Bronchial epithelial cell (primary cell): ENCODE measurements around the gene ZBTB6. TPM values are rescaled to one million over a fixed set of nuclear protein-coding genes. Genes with fewer than 3 reads are reported as not detected.
"Not testable (repeated sequence)": the region's sequence is repeated elsewhere in the genome, so short reads cannot be mapped to it uniquely, and the experiment has no call there.

Experiments
- DNase-seq: peaks from one replicate; pipeline ENCODE4 v3.0.0-alpha.2; 2010; ENCODE audit warnings: low read depth
- FAIRE-seq: peaks from 2 replicates; lab custom pipeline; 2011; peaks lifted over from hg19 to GRCh38; lab: Jason Lieb, UNC
- H3K27me3 ChIP-seq: 2 replicates; pipeline ENCODE4 v1.5.1; 2011; ENCODE audit warnings: low read length; ENCODE audit not compliant: control insufficient read depth, insufficient read depth
- H3K36me3 ChIP-seq: 2 replicates; pipeline ENCODE4 v1.5.1; 2011; ENCODE audit warnings: low read length; ENCODE audit not compliant: control insufficient read depth, insufficient read depth
- H3K4me3 ChIP-seq: 2 replicates; pipeline ENCODE4 v1.5.1; 2011; ENCODE audit warnings: mild to moderate bottlenecking, low read depth, low read length, control low read depth
- CTCF ChIP-seq: IDR thresholded peaks from 2 replicates; pipeline ENCODE4 v1.5.1; 2011; ENCODE audit warnings: mild to moderate bottlenecking, moderate library complexity, low read length, control low read depth, inconsistent platforms; ENCODE audit not compliant: insufficient read depth, severe bottlenecking
- total RNA-seq: library from RNA; depleted of rRNA; stranded (reverse); fragments of >200 nt; gene quantifications from 2 replicates; pipeline ENCODE4 v1.2.1, GENCODE V29; 2014

The ZBTB6 gene
- total RNA-seq, 1 donor from 2014 or later: 15.3 TPM

DNA sequence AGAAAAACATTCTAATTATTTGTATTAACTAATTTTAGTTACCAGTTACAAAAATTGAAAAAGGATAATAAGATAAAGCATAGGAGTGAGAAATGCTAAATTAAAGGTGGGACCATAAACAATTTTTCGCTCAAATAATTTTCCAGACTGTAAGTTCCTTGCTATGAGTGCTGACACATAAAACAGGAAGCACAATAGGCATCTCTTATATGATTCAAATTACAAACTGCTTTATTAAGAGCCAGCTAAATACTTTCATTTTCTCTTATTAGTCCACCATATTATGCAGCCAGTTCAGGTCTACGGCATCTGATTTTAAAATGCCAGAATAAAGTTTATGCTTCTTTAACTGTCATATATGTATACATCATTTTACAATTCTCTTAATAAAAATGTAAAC, 12.3 kb downstream of the ZBTB6 start:
- DNase-seq: peak; percentile 46
- peaks cover 3% of the 10 kb centered on the region for H3K36me3 ChIP-seq
- no peaks in the 10 kb centered on the region for H3K27me3 ChIP-seq
- no peak for TF ChIP-seq CTCF
- no peak overlapping the region for H3K4me3 ChIP-seq
- FAIRE-seq: no peak

- DNase-seq (peak; percentile 81), FAIRE-seq (no peak)
- Histone ChIP-seq H3K4me3 (no peak overlapping the region), H3K27me3 (no peaks in the 10 kb centered on the region), H3K36me3 (peaks cover 3% of the 10 kb centered on the region)
- no peak for TF ChIP-seq CTCF
These were observed 15.2 kb downstream of the ZBTB6 start for GRCh38 chr9:122897969-122898368.

DNA sequence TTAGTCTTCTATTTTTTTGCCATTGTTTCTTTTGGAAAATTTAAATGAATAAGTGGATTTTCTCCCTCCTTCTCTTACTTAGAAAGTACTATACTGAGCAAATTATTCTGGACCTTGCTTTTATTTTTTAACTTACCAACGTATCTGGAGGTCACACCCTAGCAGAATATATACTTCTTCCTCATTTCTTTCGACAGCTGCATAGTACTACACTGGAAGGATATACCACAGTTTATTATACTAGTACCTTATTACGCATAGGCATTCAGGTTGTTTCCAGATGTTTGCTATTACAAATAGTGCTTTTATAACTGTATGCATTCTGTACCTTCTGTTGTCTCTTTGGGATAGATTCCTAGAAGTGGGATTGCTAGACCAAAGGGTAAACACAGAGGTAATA, 24.6 kb downstream of the ZBTB6 start:
- peaks cover 9% of the 10 kb centered on the region for H3K36me3 ChIP-seq
- no peak for FAIRE-seq

GRCh38 chr9:122883125-122883524, 30.0 kb downstream of the ZBTB6 start:
- Histone ChIP-seq H3K4me3 (no peak overlapping the region), H3K27me3 (no peaks in the 10 kb centered on the region), H3K36me3 (peaks cover 8% of the 10 kb centered on the region)
- no peak for FAIRE-seq
- TF ChIP-seq CTCF: no peak
- DNase-seq: no peak

More for the DNA sequence above, 24.6 kb downstream of the ZBTB6 start:
- Histone ChIP-seq H3K4me3 (no peak overlapping the region), H3K27me3 (no peaks in the 10 kb centered on the region)
- TF ChIP-seq CTCF: no peak
- no peak for DNase-seq

DNA sequence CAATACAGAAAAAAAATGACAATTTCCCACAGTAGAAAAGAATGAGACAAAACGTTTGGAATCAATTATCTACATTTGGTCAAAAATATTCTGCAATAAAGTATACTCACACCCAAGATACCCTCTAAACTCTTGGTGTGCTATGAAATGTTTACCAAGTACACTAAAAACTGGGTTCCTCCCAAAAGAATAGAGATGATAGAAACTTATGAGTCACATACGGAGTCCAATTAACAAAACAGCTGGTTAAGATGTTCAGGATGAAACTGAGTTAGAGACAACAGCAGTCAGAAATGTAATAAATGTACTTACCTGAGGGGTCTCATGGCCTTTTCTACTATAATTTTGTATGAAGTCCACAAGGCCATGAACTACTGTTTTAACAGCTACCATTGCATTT, 33.7 kb downstream of the ZBTB6 start:
- no peak for DNase-seq
- TF ChIP-seq CTCF: no peak
- no peak overlapping the region for H3K4me3 ChIP-seq
- peaks cover 19% of the 10 kb centered on the region for H3K36me3 ChIP-seq
- no peaks in the 10 kb centered on the region for H3K27me3 ChIP-seq
- FAIRE-seq: no peak

DNA sequence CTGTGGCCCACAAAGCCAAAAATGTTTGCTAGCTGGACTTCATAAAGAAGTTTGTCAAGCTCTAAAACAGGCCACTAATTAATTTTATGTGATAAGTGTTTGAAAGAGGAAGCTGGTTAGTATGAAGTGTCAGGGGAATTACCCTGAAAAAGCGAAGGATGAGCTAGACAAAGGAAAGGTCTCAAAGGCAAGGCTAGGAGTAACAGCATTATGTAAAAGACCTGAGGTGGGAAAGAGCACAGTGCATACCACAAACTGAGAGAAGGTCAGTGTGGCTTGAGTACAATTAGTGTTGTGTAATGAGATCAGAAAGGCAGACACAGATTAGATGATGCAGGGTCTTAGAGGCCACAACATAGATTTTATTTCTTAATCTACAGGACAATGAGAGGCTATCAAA, 37.6 kb downstream of the ZBTB6 start:
- FAIRE-seq: no peak
- no peak for TF ChIP-seq CTCF
- Histone ChIP-seq H3K27me3 (no peaks in the 10 kb centered on the region), H3K36me3 (peaks cover 22% of the 10 kb centered on the region), H3K4me3 (no peak overlapping the region)
- no peak for DNase-seq

DNA sequence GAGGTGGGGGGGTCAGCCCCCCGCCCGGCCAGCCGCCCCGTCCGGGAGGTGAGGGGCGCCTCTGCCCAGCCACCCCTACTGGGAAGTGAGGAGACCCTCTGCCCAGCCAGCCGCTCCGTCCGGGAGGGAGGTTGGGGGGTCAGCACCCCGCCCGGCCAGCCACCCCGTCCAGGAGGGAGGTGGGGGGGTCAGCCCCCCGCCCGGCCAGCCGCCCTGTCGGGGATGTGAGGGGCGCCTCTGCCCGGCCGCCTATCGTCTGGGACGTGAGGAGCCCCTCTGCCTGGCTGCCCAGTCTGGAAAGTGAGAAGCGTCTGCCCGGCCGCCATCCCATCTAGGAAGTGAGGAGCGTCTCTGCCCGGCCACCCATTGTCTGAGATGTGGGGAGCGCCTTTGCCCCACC, 45.8 kb downstream of the ZBTB6 start:
- not testable (repeated sequence) for H3K36me3 ChIP-seq, FAIRE-seq, DNase-seq, H3K27me3 ChIP-seq, H3K4me3 ChIP-seq
